HepG2 (cell line): ENCODE data around the gene LDLRAD4. TPM values are rescaled to one million over a fixed set of nuclear protein-coding genes. Genes with fewer than 3 reads are reported as not detected.
A peak's percentile ranks its signal among the peaks of the same experiment; 100 is the strongest.

Source experiments
- ESRRA ChIP-seq: sonication (generic); formaldehyde crosslinking; IDR thresholded peaks from 2 replicates; pipeline ENCODE4 v1.5.1; 2020; ENCODE audit warnings: mild to moderate bottlenecking, low read depth, missing genetic modification reagents
- GABPB1 ChIP-seq: IDR thresholded peaks from 2 replicates; pipeline ENCODE4 v1.6.1; 2016; ENCODE audit warnings: mild to moderate bottlenecking, missing genetic modification reagents, moderate library complexity, missing compliant biosample characterization
- JDP2 ChIP-seq: sonication (generic); formaldehyde crosslinking; IDR thresholded peaks from 2 replicates; pipeline ENCODE4 v1.8.1; 2022; ENCODE audit warnings: missing genetic modification reagents, borderline replicate concordance
- MBD4 ChIP-seq: IDR thresholded peaks from 2 replicates; pipeline ENCODE4 v1.6.1; 2012; ENCODE audit warnings: low read length, inconsistent platforms, borderline replicate concordance
- NR2F1 ChIP-seq, 2 experiments: fragments of 450-650 bp in 1 of 2; formaldehyde crosslinking in 1 of 2; IDR thresholded peaks; 2 replicates each; pipeline versions ENCODE4 v1.5.0 to v1.6.1; 2016 to 2020; ENCODE audit warnings: mild to moderate bottlenecking in 1 of 2, missing compliant biosample characterization in 1 of 2, missing genetic modification reagents in 1 of 2, moderate library complexity in 1 of 2
- SALL1 ChIP-seq: sonication (generic); formaldehyde crosslinking; IDR thresholded peaks from 2 replicates; pipeline ENCODE4 v1.8.0; 2022; ENCODE audit warnings: mild to moderate bottlenecking, missing genetic modification reagents
- SAP130 ChIP-seq: IDR thresholded peaks from 2 replicates; pipeline ENCODE4 v1.6.1; 2016; ENCODE audit warnings: low read depth
- SCMH1 ChIP-seq: sonication (generic); formaldehyde crosslinking; IDR thresholded peaks from 2 replicates; pipeline ENCODE4 v1.9.0; 2021; ENCODE audit warnings: missing genetic modification reagents, mild to moderate bottlenecking, borderline replicate concordance
- TBL1XR1 ChIP-seq: fragments of 150-350 bp; IDR thresholded peaks from 2 replicates; pipeline ENCODE4 v1.6.1; 2014; ENCODE audit warnings: borderline replicate concordance, low read length; ENCODE audit not compliant: partially characterized antibody
- ZFP1 ChIP-seq: IDR thresholded peaks from 2 replicates; pipeline ENCODE4 v1.6.1; 2016
- ZNF24 ChIP-seq: fragments of 450-650 bp; IDR thresholded peaks from 2 replicates; pipeline ENCODE4 v1.6.1; 2017; ENCODE audit warnings: antibody characterized with exemption, mild to moderate bottlenecking
- ZNF260 ChIP-seq: sonication (generic); formaldehyde crosslinking; IDR thresholded peaks from 2 replicates; pipeline ENCODE4 v1.4.0; 2020; ENCODE audit warnings: missing genetic modification reagents, low read depth, mild to moderate bottlenecking, borderline replicate concordance
- ZNF350 ChIP-seq: sonication (generic); formaldehyde crosslinking; IDR thresholded peaks from 2 replicates; pipeline ENCODE4 v1.4.0; 2020; ENCODE audit warnings: mild to moderate bottlenecking, low read depth, missing genetic modification reagents, borderline replicate concordance
- ZNF460 ChIP-seq: sonication (generic); formaldehyde crosslinking; IDR thresholded peaks from 2 replicates; pipeline ENCODE4 v1.5.1; 2020; ENCODE audit warnings: missing genetic modification reagents, mild to moderate bottlenecking, borderline replicate concordance
- ZSCAN20 ChIP-seq: sonication (generic); formaldehyde crosslinking; IDR thresholded peaks from 2 replicates; pipeline ENCODE4 v1.4.0; 2020; ENCODE audit warnings: missing genetic modification reagents, mild to moderate bottlenecking, borderline replicate concordance
- polyA plus RNA-seq, 8 experiments: library from polyadenylated mRNA; depleted of rRNA in 3 of 8; stranded (reverse) in 7 of 8; unstranded in 1 of 8; fragments of >200 nt; fragmentation: Illumina TruSeq in 4 of 8; extraction: Trizol in 4 of 8; gene quantifications; 2 replicates each; pipeline versions ENCODE4 v1.2.1 to v1.2.3, GENCODE V29; 2011 to 2016; ENCODE audit warnings: low read depth in 4 of 8, missing spikeins in 1 of 8, mixed read lengths in 1 of 8; ENCODE audit not compliant: insufficient read depth in 1 of 8
- total RNA-seq, 5 experiments: library from RNA; depleted of rRNA; stranded (reverse); fragments of >200 nt; fragmentation: Illumina TruSeq; extraction: Trizol; gene quantifications; 2 replicates each; pipeline ENCODE4 v1.2.3, GENCODE V29; 2016; ENCODE audit warnings: low read depth in 1 of 5
- TF ChIP-seq, protein P1 (sequence below): sonication (generic); formaldehyde crosslinking; IDR thresholded peaks from 2 replicates; pipeline ENCODE4 v1.4.0; 2020; ENCODE audit warnings: mild to moderate bottlenecking, missing genetic modification reagents
- TF ChIP-seq, protein P2 (sequence below): sonication (generic); formaldehyde crosslinking; IDR thresholded peaks from 2 replicates; pipeline ENCODE4 v1.5.0; 2020; ENCODE audit warnings: mild to moderate bottlenecking, missing genetic modification reagents, moderate library complexity
- TF ChIP-seq, protein P3 (sequence below): sonication (generic); formaldehyde crosslinking; IDR thresholded peaks from 2 replicates; pipeline ENCODE4 v1.4.0; 2020; ENCODE audit warnings: mild to moderate bottlenecking, low read depth, missing genetic modification reagents
- TF ChIP-seq, protein P4 (sequence below): IDR thresholded peaks from 2 replicates; pipeline ENCODE4 v1.6.1; 2012; ENCODE audit warnings: inconsistent platforms
- TF ChIP-seq, protein P5 (sequence below): sonication (generic); formaldehyde crosslinking; IDR thresholded peaks from 2 replicates; pipeline ENCODE4 v1.4.0; 2020; ENCODE audit warnings: mild to moderate bottlenecking, missing genetic modification reagents

The LDLRAD4 gene
- total and polyA plus RNA-seq, 2 of the 13 experiments (the other 11 are each of a cell fraction or from before 2014, with no cell fraction given), result 13.6 to 20.9 TPM

DNA sequence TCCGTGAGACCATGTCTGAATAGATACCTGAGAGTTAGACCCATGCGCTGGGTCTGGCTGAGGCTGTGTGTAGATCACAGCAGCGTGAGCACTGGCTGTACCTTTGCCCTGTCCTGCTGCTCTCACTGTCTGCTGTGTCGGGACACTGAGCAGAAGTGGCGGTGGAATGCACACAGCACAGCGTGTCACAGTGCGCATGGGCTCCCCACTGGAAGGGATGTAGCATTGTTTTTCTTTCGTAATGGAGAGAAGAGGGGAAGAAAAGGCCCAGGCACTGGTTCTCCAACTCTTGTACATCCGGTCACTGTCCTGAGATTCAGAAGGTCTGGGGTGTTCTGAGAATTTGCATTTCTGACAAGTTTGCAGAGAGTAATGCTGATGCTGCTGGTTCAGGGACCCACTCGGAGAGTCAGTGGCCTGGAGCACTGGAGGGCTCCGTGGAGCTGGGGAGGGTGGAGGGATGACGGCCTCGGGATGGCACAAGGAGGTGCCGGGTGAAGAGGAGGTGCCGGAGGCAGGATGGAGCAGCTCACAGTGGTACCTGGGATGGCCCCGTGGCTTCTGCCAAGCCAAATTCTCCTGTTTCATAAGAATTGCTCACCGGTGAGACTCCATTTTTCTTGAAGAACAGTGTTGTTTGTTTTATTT lies 252.8 kb downstream of the LDLRAD4 start (continued):
- TF ChIP-seq JDP2 (no peak), SALL1 (CRISPR knock-in tag) (peak; percentile 65), ZSCAN20 (no peak), ZNF24 (no peak), TBL1XR1 (no peak), SCMH1 (CRISPR knock-in tag) (no peak), ZNF460 (no peak), SAP130 (peak; percentile 28; the same call in 1 of the 2 replicates), GABPB1 (CRISPR knock-in tag) (no peak), ZNF350 (CRISPR knock-in tag) (no peak), ZNF260 (CRISPR knock-in tag) (no peak), MBD4 (no peak), ZFP1 (CRISPR knock-in tag) (no peak), NR2F1 (CRISPR knock-in tag; IDR thresholded peaks at IDR 0.05) (no peak), ESRRA (CRISPR knock-in tag) (no peak)
- TF ChIP-seq, protein P1, sequence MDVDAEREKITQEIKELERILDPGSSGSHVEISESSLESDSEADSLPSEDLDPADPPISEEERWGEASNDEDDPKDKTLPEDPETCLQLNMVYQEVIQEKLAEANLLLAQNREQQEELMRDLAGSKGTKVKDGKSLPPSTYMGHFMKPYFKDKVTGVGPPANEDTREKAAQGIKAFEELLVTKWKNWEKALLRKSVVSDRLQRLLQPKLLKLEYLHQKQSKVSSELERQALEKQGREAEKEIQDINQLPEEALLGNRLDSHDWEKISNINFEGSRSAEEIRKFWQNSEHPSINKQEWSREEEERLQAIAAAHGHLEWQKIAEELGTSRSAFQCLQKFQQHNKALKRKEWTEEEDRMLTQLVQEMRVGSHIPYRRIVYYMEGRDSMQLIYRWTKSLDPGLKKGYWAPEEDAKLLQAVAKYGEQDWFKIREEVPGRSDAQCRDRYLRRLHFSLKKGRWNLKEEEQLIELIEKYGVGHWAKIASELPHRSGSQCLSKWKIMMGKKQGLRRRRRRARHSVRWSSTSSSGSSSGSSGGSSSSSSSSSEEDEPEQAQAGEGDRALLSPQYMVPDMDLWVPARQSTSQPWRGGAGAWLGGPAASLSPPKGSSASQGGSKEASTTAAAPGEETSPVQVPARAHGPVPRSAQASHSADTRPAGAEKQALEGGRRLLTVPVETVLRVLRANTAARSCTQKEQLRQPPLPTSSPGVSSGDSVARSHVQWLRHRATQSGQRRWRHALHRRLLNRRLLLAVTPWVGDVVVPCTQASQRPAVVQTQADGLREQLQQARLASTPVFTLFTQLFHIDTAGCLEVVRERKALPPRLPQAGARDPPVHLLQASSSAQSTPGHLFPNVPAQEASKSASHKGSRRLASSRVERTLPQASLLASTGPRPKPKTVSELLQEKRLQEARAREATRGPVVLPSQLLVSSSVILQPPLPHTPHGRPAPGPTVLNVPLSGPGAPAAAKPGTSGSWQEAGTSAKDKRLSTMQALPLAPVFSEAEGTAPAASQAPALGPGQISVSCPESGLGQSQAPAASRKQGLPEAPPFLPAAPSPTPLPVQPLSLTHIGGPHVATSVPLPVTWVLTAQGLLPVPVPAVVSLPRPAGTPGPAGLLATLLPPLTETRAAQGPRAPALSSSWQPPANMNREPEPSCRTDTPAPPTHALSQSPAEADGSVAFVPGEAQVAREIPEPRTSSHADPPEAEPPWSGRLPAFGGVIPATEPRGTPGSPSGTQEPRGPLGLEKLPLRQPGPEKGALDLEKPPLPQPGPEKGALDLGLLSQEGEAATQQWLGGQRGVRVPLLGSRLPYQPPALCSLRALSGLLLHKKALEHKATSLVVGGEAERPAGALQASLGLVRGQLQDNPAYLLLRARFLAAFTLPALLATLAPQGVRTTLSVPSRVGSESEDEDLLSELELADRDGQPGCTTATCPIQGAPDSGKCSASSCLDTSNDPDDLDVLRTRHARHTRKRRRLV, result no peak
- TF ChIP-seq, protein P2, sequence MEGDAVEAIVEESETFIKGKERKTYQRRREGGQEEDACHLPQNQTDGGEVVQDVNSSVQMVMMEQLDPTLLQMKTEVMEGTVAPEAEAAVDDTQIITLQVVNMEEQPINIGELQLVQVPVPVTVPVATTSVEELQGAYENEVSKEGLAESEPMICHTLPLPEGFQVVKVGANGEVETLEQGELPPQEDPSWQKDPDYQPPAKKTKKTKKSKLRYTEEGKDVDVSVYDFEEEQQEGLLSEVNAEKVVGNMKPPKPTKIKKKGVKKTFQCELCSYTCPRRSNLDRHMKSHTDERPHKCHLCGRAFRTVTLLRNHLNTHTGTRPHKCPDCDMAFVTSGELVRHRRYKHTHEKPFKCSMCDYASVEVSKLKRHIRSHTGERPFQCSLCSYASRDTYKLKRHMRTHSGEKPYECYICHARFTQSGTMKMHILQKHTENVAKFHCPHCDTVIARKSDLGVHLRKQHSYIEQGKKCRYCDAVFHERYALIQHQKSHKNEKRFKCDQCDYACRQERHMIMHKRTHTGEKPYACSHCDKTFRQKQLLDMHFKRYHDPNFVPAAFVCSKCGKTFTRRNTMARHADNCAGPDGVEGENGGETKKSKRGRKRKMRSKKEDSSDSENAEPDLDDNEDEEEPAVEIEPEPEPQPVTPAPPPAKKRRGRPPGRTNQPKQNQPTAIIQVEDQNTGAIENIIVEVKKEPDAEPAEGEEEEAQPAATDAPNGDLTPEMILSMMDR, result 0 out of 2 replicates have a peak, but pooled peaks have one; percentile 4
- TF ChIP-seq, protein P3, sequence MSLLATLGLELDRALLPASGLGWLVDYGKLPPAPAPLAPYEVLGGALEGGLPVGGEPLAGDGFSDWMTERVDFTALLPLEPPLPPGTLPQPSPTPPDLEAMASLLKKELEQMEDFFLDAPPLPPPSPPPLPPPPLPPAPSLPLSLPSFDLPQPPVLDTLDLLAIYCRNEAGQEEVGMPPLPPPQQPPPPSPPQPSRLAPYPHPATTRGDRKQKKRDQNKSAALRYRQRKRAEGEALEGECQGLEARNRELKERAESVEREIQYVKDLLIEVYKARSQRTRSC (CRISPR knock-in tag), result no peak
- TF ChIP-seq, protein P4, sequence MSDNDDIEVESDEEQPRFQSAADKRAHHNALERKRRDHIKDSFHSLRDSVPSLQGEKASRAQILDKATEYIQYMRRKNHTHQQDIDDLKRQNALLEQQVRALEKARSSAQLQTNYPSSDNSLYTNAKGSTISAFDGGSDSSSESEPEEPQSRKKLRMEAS, result peak; percentile 26; the same call in 1 of the 2 replicates
- TF ChIP-seq, protein P5, sequence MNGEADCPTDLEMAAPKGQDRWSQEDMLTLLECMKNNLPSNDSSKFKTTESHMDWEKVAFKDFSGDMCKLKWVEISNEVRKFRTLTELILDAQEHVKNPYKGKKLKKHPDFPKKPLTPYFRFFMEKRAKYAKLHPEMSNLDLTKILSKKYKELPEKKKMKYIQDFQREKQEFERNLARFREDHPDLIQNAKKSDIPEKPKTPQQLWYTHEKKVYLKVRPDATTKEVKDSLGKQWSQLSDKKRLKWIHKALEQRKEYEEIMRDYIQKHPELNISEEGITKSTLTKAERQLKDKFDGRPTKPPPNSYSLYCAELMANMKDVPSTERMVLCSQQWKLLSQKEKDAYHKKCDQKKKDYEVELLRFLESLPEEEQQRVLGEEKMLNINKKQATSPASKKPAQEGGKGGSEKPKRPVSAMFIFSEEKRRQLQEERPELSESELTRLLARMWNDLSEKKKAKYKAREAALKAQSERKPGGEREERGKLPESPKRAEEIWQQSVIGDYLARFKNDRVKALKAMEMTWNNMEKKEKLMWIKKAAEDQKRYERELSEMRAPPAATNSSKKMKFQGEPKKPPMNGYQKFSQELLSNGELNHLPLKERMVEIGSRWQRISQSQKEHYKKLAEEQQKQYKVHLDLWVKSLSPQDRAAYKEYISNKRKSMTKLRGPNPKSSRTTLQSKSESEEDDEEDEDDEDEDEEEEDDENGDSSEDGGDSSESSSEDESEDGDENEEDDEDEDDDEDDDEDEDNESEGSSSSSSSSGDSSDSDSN (CRISPR knock-in tag), result no peak
